GM23248 (cell line): ENCODE results near the gene FBXO34. TPM values are rescaled to one million over a fixed set of nuclear protein-coding genes. Genes with fewer than 3 reads are reported as not detected.

Experiments
- DNase-seq: peaks from one replicate; pipeline ENCODE4 v3.0.0-alpha.2; 2015
- H2AFZ ChIP-seq: fragments of 200-600 bp; sonication (generic); 2 replicates; pipeline ENCODE4 v1.6.1; 2016; ENCODE audit warnings: antibody characterized with exemption
- H3F3A ChIP-seq: fragments of 200-600 bp; sonication (generic); 2 replicates; pipeline ENCODE4 v1.6.1; 2016; ENCODE audit warnings: mild to moderate bottlenecking, antibody characterized with exemption, mixed run types; ENCODE audit not compliant: insufficient read depth
- H3K27ac ChIP-seq: fragments of 200-600 bp; sonication (generic); 2 replicates; pipeline ENCODE4 v1.5.1; 2016; ENCODE audit warnings: mild to moderate bottlenecking
- H3K27me3 ChIP-seq: fragments of 200-600 bp; sonication (generic); replicated peaks from 2 replicates; pipeline ENCODE4 v1.6.1; 2016; ENCODE audit warnings: mild to moderate bottlenecking; ENCODE audit not compliant: insufficient read depth
- H3K36me3 ChIP-seq: fragments of 200-600 bp; sonication (generic); 2 replicates; pipeline ENCODE4 v1.6.1; 2016; ENCODE audit warnings: low read depth, mild to moderate bottlenecking
- H3K4me1 ChIP-seq: fragments of 200-600 bp; sonication (generic); 2 replicates; pipeline ENCODE4 v1.6.1; 2016; ENCODE audit warnings: mild to moderate bottlenecking; ENCODE audit not compliant: insufficient read depth
- H3K4me2 ChIP-seq: fragments of 200-600 bp; sonication (generic); one replicate; pipeline ENCODE4 v1.6.1; 2016; ENCODE audit warnings: mild to moderate bottlenecking; ENCODE audit not compliant: unreplicated experiment
- H3K4me3 ChIP-seq: fragments of 200-600 bp; sonication (generic); 2 replicates; pipeline ENCODE4 v1.5.1; 2016; ENCODE audit warnings: mild to moderate bottlenecking
- H3K79me2 ChIP-seq: fragments of 200-600 bp; sonication (generic); 2 replicates; pipeline ENCODE4 v1.6.1; 2016; ENCODE audit warnings: mild to moderate bottlenecking; ENCODE audit not compliant: insufficient read depth
- H3K9ac ChIP-seq: fragments of 200-600 bp; sonication (generic); 2 replicates; pipeline ENCODE4 v1.6.1; 2016; ENCODE audit warnings: mild to moderate bottlenecking
- H3K9me2 ChIP-seq: fragments of 200-600 bp; sonication (generic); 2 replicates; pipeline ENCODE4 v1.6.1; 2016; ENCODE audit warnings: mixed run types, mild to moderate bottlenecking, moderate library complexity; ENCODE audit not compliant: insufficient read depth
- H3K9me3 ChIP-seq: fragments of 200-600 bp; sonication (generic); one replicate; pipeline ENCODE4 v1.6.1; 2017; ENCODE audit warnings: low read depth
- H4K20me1 ChIP-seq: fragments of 200-600 bp; sonication (generic); 2 replicates; pipeline ENCODE4 v1.6.0; 2016; ENCODE audit not compliant: insufficient read depth
- EZH2 ChIP-seq: fragments of 200-600 bp; sonication (generic); IDR thresholded peaks from 2 replicates; pipeline ENCODE4 v1.6.1; 2018; ENCODE audit warnings: antibody characterized with exemption, mild to moderate bottlenecking; ENCODE audit not compliant: insufficient read depth, poor library complexity, severe bottlenecking
- EZH2phosphoT487 ChIP-seq: fragments of 200-600 bp; sonication (generic); IDR thresholded peaks from 2 replicates; pipeline ENCODE4 v1.6.1; 2018; ENCODE audit warnings: antibody characterized with exemption, moderate library complexity, mild to moderate bottlenecking, low read depth; ENCODE audit not compliant: insufficient read depth
- WGBS, 2 experiments: methylation state at CpG; one replicate each; pipeline ENCODE4 v1.1.6; 2015 to 2017; ENCODE audit warnings: low lambda C conversion rate in 2 of 2, low coverage in 1 of 2; ENCODE audit errors: missing lambda C conversion rate in 2 of 2; 5-methylcytosine and 5-hydroxymethylcytosine counted together
- in situ Hi-C: fragments of 300-500 bp; cut with MboI; formaldehyde crosslinking; loops from 2 replicates; pipeline ENCODE4 v1.15.0; 2020
- polyA plus RNA-seq: library from polyadenylated mRNA; unstranded; fragments of >200 nt; fragmentation: Nextera tagmentation; extraction: Ambion mirVana; gene quantifications from 2 replicates; pipeline ENCODE4 v1.2.1, GENCODE V29; 2016
- total RNA-seq: library from RNA; depleted of rRNA; stranded (reverse); fragments of >200 nt; shearing (Covaris generic); gene quantifications from 2 replicates; pipeline ENCODE4 v1.2.3, GENCODE V29; 2014

FBXO34 gene
- total and polyA plus RNA-seq, 2 experiments from 2014 or later: 10.2 to 10.5 TPM

DNA sequence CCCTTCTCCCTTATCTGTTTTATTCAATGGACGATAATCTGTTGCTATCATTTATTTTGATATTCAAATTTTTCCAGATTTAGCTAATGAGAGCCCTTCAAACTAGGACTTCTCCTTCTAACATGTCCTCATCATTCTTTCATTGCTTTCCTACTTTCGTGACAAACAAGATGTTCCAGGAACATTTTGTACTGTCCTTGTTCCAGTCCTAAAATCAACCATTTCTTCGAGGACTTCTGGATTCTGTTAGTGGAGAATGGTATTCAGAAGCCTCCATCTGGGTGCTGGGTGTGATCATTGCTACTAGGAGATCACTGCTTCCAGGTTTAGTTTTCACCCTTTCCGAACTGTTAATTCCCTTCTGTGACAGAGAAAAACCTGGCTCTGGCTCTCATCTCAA is 29.5 kb upstream of the FBXO34 start:
- in situ Hi-C loops: loop anchor here (25.0 kb wide), 1 partner anchor 1246 kb away; no protein-coding TSS in a partner anchor
- no peaks in the 10 kb centered on the region for H3K9me2 ChIP-seq

DNA sequence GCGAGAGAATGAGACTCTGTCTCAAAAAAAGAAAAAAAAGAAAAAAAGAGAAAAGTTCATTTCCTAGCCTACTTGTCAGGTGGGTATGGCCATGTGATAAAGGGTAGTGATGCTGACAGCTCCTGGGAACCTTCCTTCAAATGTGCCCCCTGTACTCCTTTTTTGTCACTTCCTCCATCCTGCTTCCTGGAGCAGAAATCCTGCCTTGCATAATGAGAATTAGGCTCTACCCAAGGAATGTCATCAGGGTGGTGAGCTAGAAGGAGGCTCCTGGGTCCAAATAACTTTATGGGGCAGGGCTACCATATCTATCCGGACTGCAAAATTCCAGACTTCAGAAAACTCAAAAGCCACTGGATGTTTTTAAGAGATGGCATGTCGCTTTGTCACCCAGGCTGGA is 27.8 kb upstream of the FBXO34 start:
- H3K4me3 ChIP-seq: no peak overlapping the region
- 67 to 75% methylated on average over 3 of the region's 3 CpGs for WGBS, 2 experiments
- no peak for DNase-seq
- no peak overlapping the region for H3K27ac ChIP-seq
- H3K79me2 ChIP-seq: no peaks in the 10 kb centered on the region
- in situ Hi-C loops: loop anchor here (25.0 kb wide), 1 partner anchor 1244 kb away; no protein-coding TSS in a partner anchor
- H4K20me1 ChIP-seq: no peaks in the 10 kb centered on the region
- H3K4me1 ChIP-seq: no peaks in the 10 kb centered on the region
- no peaks in the 10 kb centered on the region for H3K9me3 ChIP-seq
- peaks cover 30% of the 10 kb centered on the region for H3K27me3 ChIP-seq
- H3K9ac ChIP-seq: no peak overlapping the region
- no peak overlapping the region for H3K4me2 ChIP-seq
- H2AFZ ChIP-seq: no peak overlapping the region
- H3F3A ChIP-seq: no peaks in the 10 kb centered on the region
- no peak for TF ChIP-seq EZH2
- TF ChIP-seq EZH2phosphoT487: no peak
- no peaks in the 10 kb centered on the region for H3K9me2 ChIP-seq
- no peaks in the 10 kb centered on the region for H3K36me3 ChIP-seq

More for the DNA sequence above, 29.5 kb upstream of the FBXO34 start:
- no peaks in the 10 kb centered on the region for H4K20me1 ChIP-seq
- no peak overlapping the region for H3K4me3 ChIP-seq
- H3K4me1 ChIP-seq: no peaks in the 10 kb centered on the region
- peaks cover 30% of the 10 kb centered on the region for H3K27me3 ChIP-seq
- H3K36me3 ChIP-seq: no peaks in the 10 kb centered on the region
- no peak overlapping the region for H2AFZ ChIP-seq
- H3K4me2 ChIP-seq: no peak overlapping the region
- no peaks in the 10 kb centered on the region for H3K79me2 ChIP-seq
- no peak overlapping the region for H3K9ac ChIP-seq
- DNase-seq: no peak
- 11 to 14% methylated on average over 4 of the region's 4 CpGs for WGBS, 2 experiments
- TF ChIP-seq EZH2phosphoT487: no peak
- no peaks in the 10 kb centered on the region for H3K9me3 ChIP-seq
- H3K27ac ChIP-seq: no peak overlapping the region
- H3F3A ChIP-seq: no peaks in the 10 kb centered on the region

GRCh38 chr14:55243813-55244212 is 27.4 kb upstream of the FBXO34 start:
- Histone ChIP-seq H3K9me3 (no peaks in the 10 kb centered on the region), H3K9ac (no peak overlapping the region), H3K36me3 (no peaks in the 10 kb centered on the region), H3K79me2 (no peaks in the 10 kb centered on the region), H3K27me3 (peaks cover 30% of the 10 kb centered on the region), H3F3A (no peaks in the 10 kb centered on the region), H4K20me1 (no peaks in the 10 kb centered on the region), H3K4me2 (no peak overlapping the region), H3K9me2 (no peaks in the 10 kb centered on the region), H2AFZ (no peak overlapping the region), H3K27ac (no peak overlapping the region), H3K4me1 (no peaks in the 10 kb centered on the region), H3K4me3 (no peak overlapping the region)
- in situ Hi-C loops: loop anchor here (25.0 kb wide), 1 partner anchor 1243 kb away; no protein-coding TSS in a partner anchor
- TF ChIP-seq EZH2: no peak
- DNase-seq: no peak
- WGBS, 2 experiments: 91% methylated on average over 5 of the region's 5 CpGs

- DNase-seq: peak; percentile 55
- Histone ChIP-seq H3K27ac (no peak overlapping the region), H3F3A (no peaks in the 10 kb centered on the region), H3K4me3 (no peak overlapping the region), H3K9me2 (no peaks in the 10 kb centered on the region), H3K9me3 (no peaks in the 10 kb centered on the region), H3K36me3 (no peaks in the 10 kb centered on the region), H3K9ac (no peak overlapping the region), H4K20me1 (no peaks in the 10 kb centered on the region), H3K4me1 (no peaks in the 10 kb centered on the region), H2AFZ (no peak overlapping the region), H3K4me2 (no peak overlapping the region), H3K27me3 (peaks cover 21% of the 10 kb centered on the region), H3K79me2 (no peaks in the 10 kb centered on the region)
- in situ Hi-C loops: loop anchor here (25.0 kb wide), 1 partner anchor 1242 kb away; no protein-coding TSS in a partner anchor
- TF ChIP-seq EZH2 (no peak), EZH2phosphoT487 (no peak)
- WGBS, 2 experiments: 63 to 66% methylated on average over 4 of the region's 4 CpGs
These were observed 25.5 kb upstream of the FBXO34 start for GRCh38 chr14:55245657-55246268.
